Large intestine (tissue), 3 donors: ENCODE data around the gene ATP13A3. TPM values are rescaled to one million over a fixed set of nuclear protein-coding genes. Genes with fewer than 3 reads are reported as not detected.

Source experiments
- DNase-seq, 2 donors: peaks; one replicate each; pipeline versions ENCODE4 v3.0.0 to v3.0.0-alpha.2; 2013
- H3K27ac ChIP-seq: one replicate; pipeline ENCODE4 v1.5.1; 2013; ENCODE audit warnings: low read length
- H3K27me3 ChIP-seq: 2 replicates; pipeline ENCODE4 v1.6.1; 2013; ENCODE audit warnings: low read length; ENCODE audit not compliant: control insufficient read depth, insufficient read depth
- H3K36me3 ChIP-seq: 2 replicates; pipeline ENCODE4 v1.6.1; 2013; ENCODE audit warnings: low read length; ENCODE audit not compliant: control insufficient read depth, insufficient read depth
- H3K4me1 ChIP-seq: one replicate; pipeline ENCODE4 v1.6.1; 2013; ENCODE audit warnings: low read length; ENCODE audit not compliant: control insufficient read depth, insufficient read depth
- H3K4me3 ChIP-seq: one replicate; pipeline ENCODE4 v1.5.1; 2013; ENCODE audit warnings: low read length
- H3K9me3 ChIP-seq: one replicate; pipeline ENCODE4 v1.6.1; 2013; ENCODE audit warnings: mild to moderate bottlenecking, low read depth, low read length, moderate library complexity; ENCODE audit not compliant: control insufficient read depth
- WGBS: methylation state at CpG from one replicate; pipeline ENCODE4 v1.1.5; 2013; ENCODE audit warnings: low lambda C conversion rate; ENCODE audit not compliant: insufficient coverage; 5-methylcytosine and 5-hydroxymethylcytosine counted together
- polyA plus RNA-seq: library from polyadenylated mRNA; unstranded; fragments of 120-200 nt; gene quantifications from one replicate; pipeline ENCODE4 v1.2.1, GENCODE V29; 2013

ATP13A3 gene
- polyA plus RNA-seq, 1 donor: 64.6 TPM

- no peak for DNase-seq
- Histone ChIP-seq H3K4me3 (no peak overlapping the region), H3K27ac (no peak overlapping the region), H3K4me1 (peaks cover 3% of the 10 kb centered on the region), H3K27me3 (peaks cover 29% of the 10 kb centered on the region), H3K9me3 (no peaks in the 10 kb centered on the region), H3K36me3 (no peaks in the 10 kb centered on the region)
- WGBS: no CpG with 5 or more reads among the region's 6 CpGs
These were observed 121.3 kb downstream of the ATP13A3 start for GRCh38 chr3:194365526-194365925.

GRCh38 chr3:194364652-194365434 is 122.0 kb downstream of the ATP13A3 start:
- Histone ChIP-seq H3K9me3 (no peaks in the 10 kb centered on the region), H3K4me1 (peaks cover 3% of the 10 kb centered on the region), H3K36me3 (no peaks in the 10 kb centered on the region), H3K4me3 (no peak overlapping the region), H3K27me3 (peaks cover 23% of the 10 kb centered on the region), H3K27ac (no peak overlapping the region)
- no peak for DNase-seq
- no CpG with 5 or more reads among the region's 20 CpGs for WGBS

- peaks cover 3% of the 10 kb centered on the region for H3K4me1 ChIP-seq
- peaks cover 18% of the 10 kb centered on the region for H3K27me3 ChIP-seq
- no peaks in the 10 kb centered on the region for H3K9me3 ChIP-seq
- WGBS: no CpG with 5 or more reads among the region's 3 CpGs
- H3K27ac ChIP-seq: no peak overlapping the region
- H3K4me3 ChIP-seq: no peak overlapping the region
- H3K36me3 ChIP-seq: no peaks in the 10 kb centered on the region
- no peak for DNase-seq
These were observed 122.5 kb downstream of the ATP13A3 start for GRCh38 chr3:194364314-194364651.

- H3K4me3 ChIP-seq: no peak overlapping the region
- WGBS: no CpG with 5 or more reads among the region's 18 CpGs
These were observed 126.2 kb downstream of the ATP13A3 start for GRCh38 chr3:194360568-194360967.

GRCh38 chr3:194357681-194358080 is 129.1 kb downstream of the ATP13A3 start:
- Histone ChIP-seq H3K36me3 (no peaks in the 10 kb centered on the region), H3K4me3 (no peak overlapping the region), H3K4me1 (no peaks in the 10 kb centered on the region), H3K27ac (no peak overlapping the region), H3K9me3 (no peaks in the 10 kb centered on the region), H3K27me3 (no peaks in the 10 kb centered on the region)
- no peak for DNase-seq
- WGBS: no CpG with 5 or more reads among the region's 11 CpGs

More at GRCh38 chr3:194360568-194360967, 126.2 kb downstream of the ATP13A3 start:
- Histone ChIP-seq H3K9me3 (no peaks in the 10 kb centered on the region), H3K36me3 (no peaks in the 10 kb centered on the region), H3K27me3 (no peaks in the 10 kb centered on the region), H3K27ac (no peak overlapping the region), H3K4me1 (peaks cover 3% of the 10 kb centered on the region)
- DNase-seq: no peak

GRCh38 chr3:194355379-194355778 is 131.4 kb downstream of the ATP13A3 start:
- H3K4me1 ChIP-seq: no peaks in the 10 kb centered on the region
- no peak for DNase-seq
- no peaks in the 10 kb centered on the region for H3K9me3 ChIP-seq
- H3K27ac ChIP-seq: no peak overlapping the region
- no peaks in the 10 kb centered on the region for H3K36me3 ChIP-seq
- WGBS: no CpG with 5 or more reads among the region's 7 CpGs
- H3K27me3 ChIP-seq: no peaks in the 10 kb centered on the region
- no peak overlapping the region for H3K4me3 ChIP-seq

- no peaks in the 10 kb centered on the region for H3K9me3 ChIP-seq
- H3K4me3 ChIP-seq: no peak overlapping the region
- H3K27me3 ChIP-seq: no peaks in the 10 kb centered on the region
- no peak for DNase-seq
- H3K4me1 ChIP-seq: no peaks in the 10 kb centered on the region
- WGBS: no CpG with 5 or more reads among the region's 2 CpGs
- no peaks in the 10 kb centered on the region for H3K36me3 ChIP-seq
- H3K27ac ChIP-seq: no peak overlapping the region
These were observed 132.5 kb downstream of the ATP13A3 start for GRCh38 chr3:194354315-194354714.

Other genes starting within 250 kb of the ATP13A3 start
- gene CPN2, start 135.7 kb downstream of the ATP13A3 start, polyA plus RNA-seq: 0.09 TPM
- 0.03 TPM for gene LRRC15, start 117.3 kb downstream of the ATP13A3 start, polyA plus RNA-seq
- gene GP5, start 87.7 kb downstream of the ATP13A3 start, polyA plus RNA-seq: 0.33 TPM
- gene TMEM44, start 146.4 kb upstream of the ATP13A3 start, polyA plus RNA-seq: 18.5 TPM
- 60.3 TPM for gene LSG1, start 185.2 kb upstream of the ATP13A3 start, polyA plus RNA-seq
- gene FAM43A, start 198.9 kb upstream of the ATP13A3 start, polyA plus RNA-seq: 5.1 TPM